GM12878 (cell line): Measurements from ENCODE around the gene PDGFB. TPM values are rescaled to one million over a fixed set of nuclear protein-coding genes. Genes with fewer than 3 reads are reported as not detected.

Experiments used
- ATAC-seq: fragments of 200-7000 bp; cut with Tn5 transposase; 3 replicates; pipeline ENCODE4 v1.9.1; 2020; ENCODE audit warnings: mild to moderate bottlenecking, moderate library complexity
- BruUV-seq: library from RNA; stranded (reverse); fragments of 400-500 nt; replicated peaks from 2 replicates; lab custom pipeline; 2021; lab: Mats Ljungman, UMichigan
- CTCF ChIA-PET: fragments of 300-600 bp; sonication (Branson Sonifier 250); formaldehyde crosslinking; extraction: SDS; loops from one replicate; lab custom pipeline; 2021; ENCODE audit warnings: inconsistent platforms; lab: Yijun Ruan, JAX
- POLR2A ChIA-PET: fragments of 350-600 bp; formaldehyde crosslinking; extraction: SDS; loops from one replicate; lab custom pipeline; 2021; ENCODE audit warnings: inconsistent platforms; lab: Charles Lee
- RAD21 ChIA-PET: fragments of 300-600 bp; sonication (Branson Sonifier 250); formaldehyde crosslinking; loops from one replicate; lab custom pipeline; 2023; ENCODE audit warnings: antibody characterized with exemption; ENCODE audit not compliant: unreplicated experiment; lab: Charles Lee
- SMC1A ChIA-PET: fragments of 300-600 bp; sonication (Branson Sonifier 250); formaldehyde crosslinking; loops from one replicate; lab custom pipeline; 2023; ENCODE audit not compliant: unreplicated experiment, uncharacterized antibody; lab: Charles Lee
- DNase-seq: peaks from one replicate; pipeline ENCODE4 v3.0.0-alpha.2; 2011; ENCODE audit warnings: low read depth, low spot score
- FAIRE-seq: peaks from 3 replicates; lab custom pipeline; 2011; peaks lifted over from hg19 to GRCh38; lab: Jason Lieb, UNC
- H2AFZ ChIP-seq: 2 replicates; pipeline ENCODE4 v1.6.0; 2011; ENCODE audit warnings: low read depth, low read length, control low read depth; ENCODE audit not compliant: control insufficient read depth
- H3K27ac ChIP-seq: 2 replicates; pipeline ENCODE4 v1.5.1; 2011; ENCODE audit warnings: control low read depth; ENCODE audit not compliant: control insufficient read depth, insufficient read depth
- H3K27me3 ChIP-seq, 2 experiments: replicated peaks in 1 of 2; 2 replicates each; pipeline versions ENCODE4 v1.6.0 to v1.6.1; 2011; ENCODE audit warnings: low read length in 1 of 2; ENCODE audit not compliant: control insufficient read depth in 2 of 2, insufficient read depth in 2 of 2
- H3K36me3 ChIP-seq, 2 experiments: 2 replicates each; pipeline ENCODE4 v1.5.1; 2011; ENCODE audit warnings: low read length in 1 of 2; ENCODE audit not compliant: control insufficient read depth in 2 of 2, insufficient read depth in 2 of 2
- H3K4me1 ChIP-seq: 2 replicates; pipeline ENCODE4 v1.6.1; 2011; ENCODE audit warnings: mild to moderate bottlenecking, low read length, moderate library complexity, mixed read lengths; ENCODE audit not compliant: control insufficient read depth, insufficient read depth
- H3K4me2 ChIP-seq: 2 replicates; pipeline ENCODE4 v1.6.0; 2011; ENCODE audit warnings: control low read depth; ENCODE audit not compliant: control insufficient read depth, insufficient read depth
- H3K4me3 ChIP-seq: fragments of 200-600 bp; sonication (generic); 2 replicates; pipeline ENCODE4 v1.5.1; 2016
- H3K79me2 ChIP-seq: 2 replicates; pipeline ENCODE4 v1.6.0; 2011; ENCODE audit warnings: low read length; ENCODE audit not compliant: control insufficient read depth, insufficient read depth
- H3K9ac ChIP-seq: 2 replicates; pipeline ENCODE4 v1.8.0; 2011; ENCODE audit warnings: low read length, control low read depth, mixed read lengths; ENCODE audit not compliant: control insufficient read depth, insufficient read depth
- H3K9me3 ChIP-seq: replicated peaks from 3 replicates; pipeline ENCODE4 v1.5.1; 2011; ENCODE audit warnings: mild to moderate bottlenecking, low read length; ENCODE audit not compliant: control insufficient read depth, insufficient read depth
- H4K20me1 ChIP-seq: 2 replicates; pipeline ENCODE4 v1.6.0; 2011; ENCODE audit not compliant: control insufficient read depth, insufficient read depth
- EP300 ChIP-seq, 2 experiments: fragments of 150-350 bp in 1 of 2; IDR thresholded peaks; 2 replicates each; pipeline ENCODE4 v1.6.1; 2011 to 2012; ENCODE audit warnings: low read depth in 2 of 2, low read length in 2 of 2, borderline replicate concordance in 1 of 2, improper control_type of control experiment in 1 of 2, inconsistent platforms in 1 of 2; ENCODE audit not compliant: control insufficient read depth in 1 of 2
- IKZF1 ChIP-seq: fragments of 450-650 bp; conservative IDR thresholded peaks from 2 replicates; pipeline ENCODE4 v1.6.1; 2017; ENCODE audit warnings: antibody characterized with exemption, mild to moderate bottlenecking
- MEF2B ChIP-seq: fragments of 450-650 bp; IDR thresholded peaks from 2 replicates; pipeline ENCODE4 v1.6.1; 2018; ENCODE audit warnings: mild to moderate bottlenecking, moderate library complexity; ENCODE audit not compliant: partially characterized antibody, poor library complexity, severe bottlenecking
- MTA2 ChIP-seq: fragments of 450-650 bp; IDR thresholded peaks from 2 replicates; pipeline ENCODE4 v1.6.1; 2016; ENCODE audit warnings: low read depth, mild to moderate bottlenecking, moderate library complexity
- NR2F1 ChIP-seq: fragments of 450-650 bp; conservative IDR thresholded peaks from 2 replicates; pipeline ENCODE4 v1.6.1; 2017; ENCODE audit warnings: mild to moderate bottlenecking
- PAX5 ChIP-seq: IDR thresholded peaks from 2 replicates; pipeline ENCODE4 v1.6.1; 2011; ENCODE audit warnings: low read depth, low read length, borderline replicate concordance
- POLR2AphosphoS2 ChIP-seq: IDR thresholded peaks from 2 replicates; pipeline ENCODE4 v1.6.1; 2011; ENCODE audit warnings: low read depth, mild to moderate bottlenecking, low read length, improper control_type of control experiment, moderate library complexity
- POLR2AphosphoS5 ChIP-seq: IDR thresholded peaks from 2 replicates; pipeline ENCODE4 v1.6.1; 2011; ENCODE audit warnings: mild to moderate bottlenecking, low read length, inconsistent platforms
- PRDM15 ChIP-seq: fragments of 450-650 bp; formaldehyde crosslinking; IDR thresholded peaks from 2 replicates; pipeline ENCODE4 v1.4.0; 2020; ENCODE audit warnings: mild to moderate bottlenecking, moderate library complexity
- RFX5 ChIP-seq: IDR thresholded peaks from 2 replicates; pipeline ENCODE4 v1.6.1; 2011; ENCODE audit warnings: low read depth, low read length, improper control_type of control experiment
- SPI1 ChIP-seq: IDR thresholded peaks from 2 replicates; pipeline ENCODE4 v1.6.1; 2011; ENCODE audit warnings: low read depth, mild to moderate bottlenecking, low read length, moderate library complexity, borderline replicate concordance; ENCODE audit not compliant: insufficient read depth
- WGBS: methylation state at CpG from one replicate; pipeline ENCODE4 v1.1.6; 2016; ENCODE audit warnings: low lambda C conversion rate; ENCODE audit not compliant: insufficient replicate concordance, insufficient coverage; ENCODE audit errors: missing lambda C conversion rate; 5-methylcytosine and 5-hydroxymethylcytosine counted together
- in situ Hi-C: fragments of 300-500 bp; cut with MboI; formaldehyde crosslinking; loops from 9 replicates; pipeline ENCODE4 v1.14.3; 2018; ENCODE audit warnings: mixed read lengths
- intact Hi-C: fragments of 100-400 bp; cut with micrococcal nuclease; formaldehyde crosslinking; loops from one replicate; pipeline ENCODE4 v1.14.2; 2022; ENCODE audit not compliant: unreplicated experiment
- polyA plus RNA-seq, 11 experiments: library from polyadenylated mRNA; depleted of rRNA in 4 of 11; unstranded in 6 of 11; stranded (reverse) in 5 of 11; fragments of >200 nt; fragmentation: Nextera tagmentation in 4 of 11; fragmentation: Illumina TruSeq in 1 of 11; extraction: Ambion mirVana in 4 of 11; extraction: Trizol in 1 of 11; gene quantifications; 1 replicate in 1 of 11; 2 replicates in 10 of 11; pipeline versions ENCODE4 v1.2.1 to v1.2.3, GENCODE V29; 2011 to 2016; ENCODE audit warnings: inconsistent platforms in 2 of 11, missing spikeins in 2 of 11, low read depth in 1 of 11
- total RNA-seq, 4 experiments: library from RNA; depleted of rRNA in 3 of 4; stranded (reverse); fragments of >200 nt in 3 of 4; fragmentation: Illumina TruSeq in 1 of 4; extraction: Trizol in 1 of 4; gene quantifications; 2 replicates each; pipeline versions ENCODE4 v1.2.1 to v1.2.3, GENCODE V29; 2013 to 2021
- TF ChIP-seq, protein P1 (sequence below): fragments of 450-650 bp; IDR thresholded peaks from 2 replicates; pipeline ENCODE4 v1.6.1; 2016; ENCODE audit warnings: mild to moderate bottlenecking
- TF ChIP-seq, protein P2 (sequence below): fragments of 450-650 bp; IDR thresholded peaks from 2 replicates; pipeline ENCODE4 v1.6.1; 2017; ENCODE audit warnings: mild to moderate bottlenecking, low read depth, inconsistent platforms; ENCODE audit not compliant: poor library complexity, severe bottlenecking

Gene PDGFB
- total and polyA plus RNA-seq, 10 of the 15 experiments (the other 5 are each of a cell fraction or from before 2014, with no cell fraction given): 0.13 to 1.1 (median 0.56) TPM; not detected in 1

DNA sequence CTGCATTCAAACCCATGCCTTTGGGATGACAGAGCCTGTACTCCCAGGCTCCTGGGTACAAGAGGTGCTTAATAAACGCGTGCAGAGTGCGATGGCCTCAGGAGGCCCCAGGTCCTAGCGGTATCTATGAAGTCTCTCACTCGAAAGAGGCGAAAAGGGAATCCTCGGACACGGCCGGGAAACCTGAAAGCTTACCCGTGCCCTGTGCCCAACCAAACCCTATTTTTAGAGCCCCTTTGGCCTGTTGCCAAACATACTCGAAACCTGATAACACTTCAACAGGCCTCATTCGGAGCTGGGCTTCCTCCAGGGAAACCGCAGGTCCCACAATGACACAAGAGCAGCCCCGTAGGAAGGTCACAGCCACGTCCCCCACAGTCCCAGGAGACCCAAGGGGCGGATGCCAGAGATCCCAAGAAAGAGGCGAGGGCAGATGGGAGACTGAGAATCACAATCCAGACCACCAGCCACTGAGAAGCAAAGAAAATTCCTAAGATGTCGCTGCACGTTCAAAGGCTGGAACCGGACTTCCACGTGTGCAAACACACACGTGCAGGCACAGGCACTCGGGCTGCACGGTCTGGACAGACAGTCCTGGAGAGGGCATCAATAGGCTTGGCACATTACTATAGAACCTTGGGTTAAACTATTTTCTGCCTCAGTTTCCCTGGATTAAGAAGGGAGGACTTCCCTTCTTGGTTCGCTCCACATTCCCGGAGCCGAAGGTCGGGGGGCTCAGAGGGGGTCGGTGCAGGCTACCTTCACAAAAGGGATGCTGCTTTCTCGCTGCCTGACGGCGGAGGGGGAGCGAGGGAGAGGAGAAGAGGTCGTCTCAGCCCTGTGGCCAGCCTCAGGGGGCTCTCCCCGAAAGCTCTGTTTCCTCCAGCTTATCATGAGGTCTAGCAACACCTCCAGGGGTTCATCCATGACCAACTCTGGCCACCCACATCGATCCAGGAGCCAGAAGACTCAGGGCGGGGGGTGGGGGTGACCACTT lies 8.2 kb downstream of the PDGFB start:
- FAIRE-seq (peak; percentile 31), ATAC-seq (peak; percentile 78), DNase-seq (peak; percentile 67)
- H3K27me3 ChIP-seq: peaks cover 3 to 6% of the 10 kb centered on the region in 2 experiments
- RAD21 ChIA-PET: interaction anchor here (0.8 to 1.0 kb wide), 2 partner anchors 28 to 81 kb away, joined by 3 to 4 read pairs; no protein-coding TSS in a partner anchor
- no peaks in the 10 kb centered on the region for H3K36me3 ChIP-seq
- H3K4me2 ChIP-seq: peak overlapping the region; percentile 45
- H3K4me1 ChIP-seq: peaks cover 37% of the 10 kb centered on the region
- CTCF ChIA-PET: interaction anchor here (0.5 to 1.4 kb wide), 6 partner anchors 15 to 84 kb away, joined by 3 to 5 read pairs (median 3); no protein-coding TSS in a partner anchor
- intact Hi-C loops (no loop called here), in situ Hi-C loops (no loop called here)
- no peak overlapping the region for H3K27ac ChIP-seq
- no peaks in the 10 kb centered on the region for H4K20me1 ChIP-seq
- no peaks in the 10 kb centered on the region for H3K9me3 ChIP-seq
- H2AFZ ChIP-seq: no peak overlapping the region
- 22% methylated on average over 35 of the region's 37 CpGs for WGBS
- POLR2A ChIA-PET: interaction anchor here (0.7 to 0.8 kb wide), 2 partner anchors 17 to 418 kb away, joined by 3 read pairs; no protein-coding TSS in a partner anchor
- no TSS peak for BruUV-seq
- H3K79me2 ChIP-seq: no peaks in the 10 kb centered on the region
- no peak overlapping the region for H3K9ac ChIP-seq
- H3K4me3 ChIP-seq: no peak overlapping the region
- SMC1A ChIA-PET: interaction anchor here (0.7 kb wide), 1 partner anchor 20 kb away, joined by 3 read pairs; no protein-coding TSS in a partner anchor
- TF ChIP-seq POLR2AphosphoS5: no peak
- TF ChIP-seq EP300 (IDR thresholded peaks at IDR 0.05; ENCODE audit: borderline replicate concordance in 1 of 2, control insufficient read depth in 1 of 2, low read depth in 2 of 2, low read length in 2 of 2): peak; percentile 49 to 60; a peak in 2 of 4 replicates
- TF ChIP-seq, protein P1, sequence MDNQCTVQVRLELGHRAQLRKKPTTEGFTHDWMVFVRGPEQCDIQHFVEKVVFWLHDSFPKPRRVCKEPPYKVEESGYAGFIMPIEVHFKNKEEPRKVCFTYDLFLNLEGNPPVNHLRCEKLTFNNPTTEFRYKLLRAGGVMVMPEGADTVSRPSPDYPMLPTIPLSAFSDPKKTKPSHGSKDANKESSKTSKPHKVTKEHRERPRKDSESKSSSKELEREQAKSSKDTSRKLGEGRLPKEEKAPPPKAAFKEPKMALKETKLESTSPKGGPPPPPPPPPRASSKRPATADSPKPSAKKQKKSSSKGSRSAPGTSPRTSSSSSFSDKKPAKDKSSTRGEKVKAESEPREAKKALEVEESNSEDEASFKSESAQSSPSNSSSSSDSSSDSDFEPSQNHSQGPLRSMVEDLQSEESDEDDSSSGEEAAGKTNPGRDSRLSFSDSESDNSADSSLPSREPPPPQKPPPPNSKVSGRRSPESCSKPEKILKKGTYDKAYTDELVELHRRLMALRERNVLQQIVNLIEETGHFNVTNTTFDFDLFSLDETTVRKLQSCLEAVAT: peak; percentile 73
- TF ChIP-seq, protein P2, sequence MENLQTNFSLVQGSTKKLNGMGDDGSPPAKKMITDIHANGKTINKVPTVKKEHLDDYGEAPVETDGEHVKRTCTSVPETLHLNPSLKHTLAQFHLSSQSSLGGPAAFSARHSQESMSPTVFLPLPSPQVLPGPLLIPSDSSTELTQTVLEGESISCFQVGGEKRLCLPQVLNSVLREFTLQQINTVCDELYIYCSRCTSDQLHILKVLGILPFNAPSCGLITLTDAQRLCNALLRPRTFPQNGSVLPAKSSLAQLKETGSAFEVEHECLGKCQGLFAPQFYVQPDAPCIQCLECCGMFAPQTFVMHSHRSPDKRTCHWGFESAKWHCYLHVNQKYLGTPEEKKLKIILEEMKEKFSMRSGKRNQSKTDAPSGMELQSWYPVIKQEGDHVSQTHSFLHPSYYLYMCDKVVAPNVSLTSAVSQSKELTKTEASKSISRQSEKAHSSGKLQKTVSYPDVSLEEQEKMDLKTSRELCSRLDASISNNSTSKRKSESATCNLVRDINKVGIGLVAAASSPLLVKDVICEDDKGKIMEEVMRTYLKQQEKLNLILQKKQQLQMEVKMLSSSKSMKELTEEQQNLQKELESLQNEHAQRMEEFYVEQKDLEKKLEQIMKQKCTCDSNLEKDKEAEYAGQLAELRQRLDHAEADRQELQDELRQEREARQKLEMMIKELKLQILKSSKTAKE: peak; percentile 72
- TF ChIP-seq NR2F1: peak; percentile 77; the same call in 1 of the 2 replicates
- TF ChIP-seq POLR2AphosphoS2: no peak
- peak; percentile 95 for TF ChIP-seq MEF2B
- TF ChIP-seq PAX5: peak; percentile 83; the same call in 1 of the 2 replicates
- TF ChIP-seq PRDM15: no peak
- peak; percentile 91 for TF ChIP-seq IKZF1
- no peak for TF ChIP-seq RFX5
- peak; percentile 72; the same call in 1 of the 2 replicates for TF ChIP-seq MTA2
- peak; percentile 21; the same call in 1 of the 2 replicates for TF ChIP-seq SPI1
